ENCODE results near the gene TIMP1. TPM values are rescaled to one million over a fixed set of nuclear protein-coding genes. Genes with fewer than 3 reads are reported as not detected.

The TIMP1 gene
- total and polyA plus RNA-seq, 2 experiments from 2014 or later, result 39.0 to 117 TPM

- TF ChIP-seq CTCF (conservative IDR thresholded peaks at IDR 0.05; ENCODE audit: low read depth in 2 of 2) (no peak), STAT1 (IDR thresholded peaks at IDR 0.05; ENCODE audit: unreplicated experiment) (no peak)
Measured at GRCh38 chrX:47577901-47578300, 4.3 kb upstream of the TIMP1 start (continued).

GRCh38 chrX:47578692-47579091 is 3.5 kb upstream of the TIMP1 start:
- Histone ChIP-seq H3K27ac (ENCODE audit: low read depth) (no peak overlapping the region), H3K4me3 (no peak overlapping the region), H3K36me3 (ENCODE audit: insufficient read depth) (no peaks in the 10 kb centered on the region), H3K9me2 (ENCODE audit: insufficient read depth) (no peaks in the 10 kb centered on the region), H3K27me3 (ENCODE audit: insufficient read depth) (no peaks in the 10 kb centered on the region), H3K4me2 (no peak overlapping the region), H2AFZ (no peak overlapping the region), H3K79me2 (replicated peaks; ENCODE audit: insufficient read depth) (no peaks in the 10 kb centered on the region), H4K20me1 (replicated peaks; ENCODE audit: insufficient read depth) (no peaks in the 10 kb centered on the region), H3F3A (replicated peaks; ENCODE audit: low read depth) (no peaks in the 10 kb centered on the region), H3K4me1 (ENCODE audit: insufficient read depth) (peaks cover 4% of the 10 kb centered on the region; the same call in 1 of the 2 replicates)
- Mint-ChIP-seq H3K27me3 (ENCODE audit: insufficient read depth, low read depth, poor library complexity) (peaks cover 15% of the 10 kb centered on the region), H3K9me3 (no peaks in the 10 kb centered on the region), H3K4me3 (no peak overlapping the region), H3K4me1 (peaks cover 33% of the 10 kb centered on the region), H3K36me3 (ENCODE audit: low read depth) (no peaks in the 10 kb centered on the region), H3K27ac (no peak overlapping the region)
- ATAC-seq, result no peak
- peak; percentile 24 for DNase-seq (ENCODE audit: low spot score)
- no peak for TF ChIP-seq CREB1 (CRISPR knock-in tag; IDR thresholded peaks at IDR 0.05; ENCODE audit: low read depth)
- TF ChIP-seq CTCF (conservative IDR thresholded peaks at IDR 0.05; ENCODE audit: low read depth in 2 of 2), result no peak
- TF ChIP-seq ZNF462 (CRISPR knock-in tag; IDR thresholded peaks at IDR 0.05), result no peak
- no peak for TF ChIP-seq JUNB (IDR thresholded peaks at IDR 0.05; ENCODE audit: unreplicated experiment)
- no peak for TF ChIP-seq STAT1 (IDR thresholded peaks at IDR 0.05; ENCODE audit: unreplicated experiment)
- TF ChIP-seq EZH2phosphoT487 (IDR thresholded peaks at IDR 0.05; ENCODE audit: unreplicated experiment), result no peak
- TF ChIP-seq NANOG (IDR thresholded peaks at IDR 0.05; ENCODE audit: borderline replicate concordance), result no peak
- TF ChIP-seq ZNF331 (CRISPR knock-in tag; IDR thresholded peaks at IDR 0.05; ENCODE audit: low read depth), result no peak
- TF ChIP-seq ZNF114 (CRISPR knock-in tag; IDR thresholded peaks at IDR 0.05), result no peak
- TF ChIP-seq ETS1 (IDR thresholded peaks at IDR 0.05), result no peak
- TF ChIP-seq EZH2 (IDR thresholded peaks at IDR 0.05; ENCODE audit: low read depth, unreplicated experiment), result no peak

Data from GM23338 (cell line).